NCI-H748 treated with DMSO at 0.1 percent for 48 hours (cell line): ENCODE measurements around the gene RBM22.

Experiments
- DNase-seq: peaks from one replicate; lab custom pipeline; 2025; lab: John Stamatoyannopoulos, UW

The RBM22 gene

DNA sequence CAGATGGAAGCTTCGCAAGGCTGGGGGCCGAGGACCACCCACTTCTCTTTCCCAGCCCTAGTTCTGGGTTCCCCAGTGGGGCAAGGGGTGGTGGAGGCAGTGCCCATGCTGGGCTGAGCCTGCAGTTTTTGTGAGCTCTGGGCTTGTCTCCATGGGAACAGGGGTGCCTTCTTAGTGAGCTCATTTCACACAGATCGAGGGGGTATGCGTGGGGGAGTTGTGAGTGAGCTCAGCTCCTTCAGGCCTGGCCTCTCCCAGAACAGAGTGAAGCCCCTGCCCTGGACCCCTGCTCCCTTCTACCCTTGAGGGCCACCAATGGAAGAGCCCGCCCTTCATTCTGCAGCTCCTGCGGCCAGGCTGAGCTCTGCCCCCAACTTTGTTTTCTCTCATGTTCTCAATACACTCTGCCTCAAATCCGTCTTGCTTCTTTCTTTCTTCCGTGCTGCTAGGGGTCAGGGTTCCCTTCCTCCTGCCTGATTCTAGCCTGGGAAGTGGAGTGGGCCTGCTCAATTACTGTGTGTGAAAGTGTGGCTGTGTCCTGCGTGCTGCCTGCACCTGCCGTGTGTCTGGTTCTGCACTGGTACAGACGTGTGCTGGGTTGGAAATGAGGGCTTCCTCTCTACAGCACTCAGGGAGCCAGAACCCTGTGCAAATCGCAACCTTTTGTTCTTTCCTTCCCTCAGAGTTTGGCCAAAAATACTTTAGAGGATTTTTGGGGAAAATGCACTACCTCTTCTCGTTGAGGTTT is 48.8 kb downstream of the RBM22 start:
- no peak for DNase-seq

DNA sequence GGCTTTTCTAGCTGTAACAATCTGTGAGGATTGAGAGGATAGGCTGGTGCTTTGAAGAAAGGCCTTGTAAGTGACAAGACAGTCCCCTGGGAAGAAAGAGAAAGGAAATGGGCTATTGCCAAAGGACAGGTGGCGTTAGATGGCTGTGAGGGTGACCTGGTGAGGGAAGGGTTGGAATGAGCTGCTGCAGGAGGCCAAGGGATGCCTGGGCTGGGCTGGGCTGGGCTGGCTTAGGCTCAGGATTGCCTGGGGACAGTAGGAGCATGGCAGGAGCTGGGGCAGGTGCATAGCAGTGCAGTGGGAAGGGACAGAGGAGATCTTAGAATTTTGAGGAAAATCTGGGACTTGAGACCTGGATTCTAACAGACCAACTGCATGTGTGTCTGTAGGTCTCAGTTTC is 49.5 kb downstream of the RBM22 start:
- DNase-seq = no peak

DNA sequence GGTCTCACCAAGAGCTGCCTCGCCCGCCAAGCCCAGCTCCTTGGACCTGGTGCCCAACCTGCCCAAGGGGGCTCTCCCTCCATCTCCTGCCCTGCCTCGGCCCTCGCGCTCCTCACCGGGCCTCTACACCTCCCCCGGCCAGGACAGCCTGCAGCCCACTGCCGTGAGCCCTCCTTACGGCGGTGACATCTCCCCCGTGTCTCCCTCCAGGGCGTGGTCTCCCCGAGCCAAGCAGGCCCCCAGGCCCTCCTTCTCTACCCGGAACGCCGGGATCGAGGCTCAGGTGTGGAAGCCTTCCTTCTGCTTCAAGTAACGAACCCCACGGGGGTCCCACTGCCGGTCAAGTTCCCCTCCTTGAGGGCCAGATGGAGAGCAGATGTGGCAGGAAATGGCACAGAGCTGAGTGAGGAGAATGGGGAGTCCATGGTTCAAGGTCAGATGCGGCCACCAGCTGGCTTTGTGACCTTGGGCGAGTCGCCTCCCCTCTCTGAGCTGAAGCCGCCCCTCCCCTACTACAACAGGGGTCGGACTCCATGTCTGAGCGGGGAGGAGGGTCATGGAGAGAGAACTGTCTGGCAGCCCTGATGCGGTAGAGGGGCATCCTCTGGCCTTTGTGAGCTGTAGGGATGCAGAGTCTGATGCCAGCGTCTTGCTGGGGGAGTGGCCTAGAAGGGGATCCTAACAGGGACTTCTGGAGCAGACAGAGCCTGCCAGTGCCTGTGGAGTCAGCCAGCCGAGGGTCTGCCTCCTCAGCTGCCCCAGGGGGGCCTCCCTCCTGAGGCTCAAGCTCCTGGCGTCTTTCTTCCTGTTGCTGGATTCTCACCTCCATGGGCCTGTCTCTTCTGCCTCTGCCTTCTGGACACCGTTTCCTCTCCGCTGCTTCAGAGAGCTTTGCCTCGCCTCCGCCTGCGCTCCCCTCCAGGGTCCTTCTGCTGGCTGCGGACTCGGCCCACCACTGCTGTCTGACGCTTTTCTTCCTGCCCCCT is 50.5 kb downstream of the RBM22 start:
- no peak for DNase-seq

DNA sequence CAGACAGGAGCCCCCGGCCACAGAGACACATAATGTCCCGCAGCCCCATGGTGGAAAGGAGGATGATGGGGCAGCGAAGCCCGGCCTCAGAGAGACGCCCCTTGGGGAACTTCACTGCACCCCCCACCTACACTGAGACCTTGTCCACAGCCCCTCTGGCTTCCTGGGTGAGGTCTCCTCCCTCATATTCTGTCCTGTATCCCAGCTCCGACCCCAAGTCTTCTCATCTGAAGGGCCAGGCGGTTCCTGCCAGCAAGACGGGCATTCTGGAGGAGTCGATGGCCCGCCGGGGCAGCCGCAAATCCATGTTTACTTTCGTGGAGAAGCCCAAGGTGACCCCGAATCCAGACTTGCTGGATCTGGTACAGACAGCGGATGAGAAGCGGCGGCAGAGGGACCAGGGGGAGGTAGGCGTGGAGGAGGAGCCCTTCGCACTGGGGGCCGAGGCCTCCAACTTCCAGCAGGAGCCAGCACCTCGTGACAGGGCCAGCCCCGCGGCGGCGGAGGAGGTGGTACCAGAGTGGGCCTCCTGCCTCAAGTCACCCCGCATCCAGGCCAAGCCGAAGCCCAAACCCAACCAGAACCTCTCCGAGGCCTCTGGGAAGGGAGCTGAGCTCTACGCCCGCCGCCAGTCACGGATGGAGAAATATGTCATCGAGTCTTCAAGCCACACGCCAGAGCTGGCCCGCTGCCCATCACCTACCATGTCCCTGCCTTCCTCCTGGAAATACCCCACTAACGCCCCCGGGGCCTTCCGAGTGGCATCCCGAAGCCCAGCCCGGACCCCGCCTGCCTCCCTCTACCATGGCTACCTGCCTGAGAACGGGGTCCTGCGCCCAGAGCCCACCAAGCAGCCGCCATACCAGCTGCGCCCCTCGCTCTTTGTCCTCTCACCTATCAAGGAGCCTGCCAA is 51.5 kb downstream of the RBM22 start:
- no peak for DNase-seq

DNA sequence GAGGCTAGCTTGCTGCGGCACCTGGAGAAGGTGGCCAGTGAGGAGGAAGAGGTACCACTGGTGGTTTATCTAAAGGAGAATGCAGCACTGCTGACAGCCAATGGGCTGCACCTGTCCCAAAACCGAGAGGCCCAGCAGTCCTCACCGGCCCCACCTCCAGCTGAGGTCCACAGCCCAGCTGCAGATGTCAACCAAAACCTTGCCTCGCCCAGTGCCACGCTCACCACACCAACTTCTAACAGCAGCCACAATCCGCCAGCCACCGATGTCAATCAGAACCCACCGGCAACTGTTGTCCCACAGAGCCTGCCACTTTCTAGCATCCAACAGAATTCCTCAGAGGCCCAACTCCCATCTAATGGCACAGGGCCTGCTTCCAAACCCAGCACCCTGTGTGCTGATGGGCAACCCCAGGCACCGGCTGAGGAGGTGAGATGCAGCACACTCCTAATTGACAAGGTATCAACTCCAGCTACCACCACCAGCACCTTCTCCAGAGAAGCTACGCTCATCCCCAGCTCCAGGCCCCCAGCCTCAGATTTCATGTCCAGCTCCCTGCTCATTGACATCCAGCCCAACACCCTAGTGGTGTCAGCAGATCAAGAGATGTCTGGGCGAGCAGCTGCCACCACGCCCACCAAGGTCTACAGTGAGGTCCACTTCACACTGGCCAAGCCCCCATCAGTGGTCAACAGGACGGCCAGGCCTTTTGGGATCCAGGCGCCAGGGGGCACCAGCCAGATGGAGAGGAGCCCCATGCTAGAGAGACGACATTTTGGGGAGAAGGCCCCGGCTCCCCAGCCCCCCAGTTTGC is 52.4 kb downstream of the RBM22 start:
- DNase-seq = no peak

DNA sequence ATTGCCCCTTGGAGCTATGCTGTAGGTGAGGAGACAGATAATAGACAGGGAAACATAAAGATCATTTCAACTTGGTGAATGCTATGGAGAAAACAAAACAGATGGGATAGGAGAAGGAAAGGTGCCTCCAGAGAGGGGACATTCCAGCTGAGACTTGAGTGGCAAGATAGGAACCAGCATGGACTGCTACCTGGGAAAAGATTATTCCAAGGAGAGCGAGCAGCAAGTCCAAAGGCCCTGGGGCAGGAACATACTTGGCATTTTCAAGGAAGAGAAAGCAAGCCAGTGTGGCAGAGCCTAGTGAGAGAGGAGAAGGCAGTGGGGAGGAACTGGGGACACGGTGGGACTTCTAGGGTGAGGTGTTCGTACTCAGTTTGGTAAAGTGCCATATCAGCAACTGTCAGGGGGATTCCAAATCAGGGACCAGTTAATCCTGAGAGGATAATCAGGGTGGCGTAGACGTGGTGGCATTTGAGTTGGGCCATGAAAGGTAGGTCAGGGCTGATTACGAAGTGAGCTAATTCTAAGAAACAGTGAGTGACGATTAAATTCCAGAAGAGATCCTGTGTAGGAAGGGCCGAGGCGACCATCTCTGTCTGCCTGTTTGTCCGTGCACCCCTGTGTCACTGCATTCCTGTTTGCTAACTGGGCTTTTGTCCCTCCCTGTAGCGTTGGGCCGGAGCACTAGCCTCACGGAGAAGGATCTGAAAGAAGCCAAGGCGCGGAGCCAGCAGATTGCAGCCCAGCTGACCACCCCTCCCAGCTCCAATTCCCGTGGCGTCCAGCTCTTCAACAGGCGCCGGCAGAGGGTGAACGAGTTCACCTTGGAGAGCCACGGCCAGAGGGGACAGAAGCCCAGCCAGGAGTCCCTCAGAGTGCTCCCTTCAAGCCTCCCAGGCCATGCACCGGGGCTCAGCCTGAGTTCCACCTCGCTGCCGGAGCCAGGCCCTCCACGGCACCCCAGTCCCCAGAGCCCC is 53.3 kb downstream of the RBM22 start:
- no peak for DNase-seq

DNA sequence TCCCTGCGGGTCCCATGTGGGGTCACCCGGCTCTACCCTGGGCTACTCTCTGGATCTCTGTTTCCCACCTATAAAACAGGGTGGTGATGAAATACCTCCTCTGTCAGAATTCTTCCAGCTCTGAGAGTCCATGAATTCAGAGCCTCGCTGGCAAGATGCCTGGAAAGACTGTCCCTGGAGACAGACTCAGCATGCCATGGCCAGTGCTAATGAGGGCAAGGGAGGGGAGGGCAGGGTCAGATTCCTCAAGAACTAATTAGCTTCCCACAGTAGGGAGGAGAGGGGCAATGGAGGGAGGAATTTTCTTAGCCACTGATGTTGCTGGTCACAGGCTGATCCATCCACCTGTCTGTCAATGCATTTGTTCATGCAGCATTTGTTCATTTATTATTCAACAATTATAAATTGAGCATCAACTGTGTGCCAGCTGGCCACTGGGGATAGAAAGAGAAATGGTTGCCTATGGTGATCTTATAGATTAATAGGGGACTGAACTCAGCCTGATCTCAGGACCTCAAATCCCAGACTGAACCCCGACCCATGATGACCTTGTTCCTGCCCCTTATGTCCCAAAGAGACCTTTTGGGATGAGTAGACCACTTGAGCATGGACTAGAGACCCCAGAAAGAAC is 55.7 kb downstream of the RBM22 start:
- DNase-seq = no peak

DNA sequence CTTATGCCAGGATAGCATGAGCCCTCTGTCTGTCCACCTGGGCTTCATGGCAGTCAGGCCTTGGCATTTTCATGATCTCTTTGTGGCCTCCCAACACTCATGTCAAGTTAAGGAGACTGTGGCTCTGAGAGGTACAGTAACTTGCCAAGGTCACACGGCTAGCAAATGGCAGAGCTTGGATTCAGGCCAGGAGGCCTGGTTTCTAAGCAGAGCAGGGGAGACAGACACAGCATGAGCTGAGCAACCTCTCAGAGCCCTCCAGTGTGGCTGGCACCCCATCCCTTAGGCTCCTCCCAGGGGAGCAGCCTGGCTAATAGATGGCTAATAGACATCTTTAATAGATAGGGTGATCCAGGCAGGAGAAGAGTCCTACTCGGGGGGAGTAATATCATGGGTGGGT is 56.3 kb downstream of the RBM22 start:
- no peak for DNase-seq

DNA sequence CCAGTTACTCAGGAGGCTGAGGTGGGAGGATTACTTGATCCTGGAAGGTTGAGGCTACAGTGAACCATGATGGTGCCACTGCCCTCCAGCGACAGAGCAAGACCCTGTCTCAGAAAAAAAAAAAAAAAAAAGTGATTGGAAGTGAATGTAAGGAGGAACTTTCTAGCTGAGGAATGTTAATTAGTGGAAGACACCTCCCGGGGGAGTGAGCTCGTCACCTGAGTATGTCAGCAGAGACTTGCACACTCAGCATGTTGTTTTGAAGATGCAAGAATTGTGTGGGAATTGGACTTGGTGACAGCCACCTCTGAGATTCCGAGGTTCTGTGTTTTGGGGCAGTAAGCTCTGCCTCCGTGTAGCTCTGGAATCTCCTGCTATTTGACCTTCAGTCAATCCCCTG is 56.8 kb downstream of the RBM22 start:
- DNase-seq = no peak

DNA sequence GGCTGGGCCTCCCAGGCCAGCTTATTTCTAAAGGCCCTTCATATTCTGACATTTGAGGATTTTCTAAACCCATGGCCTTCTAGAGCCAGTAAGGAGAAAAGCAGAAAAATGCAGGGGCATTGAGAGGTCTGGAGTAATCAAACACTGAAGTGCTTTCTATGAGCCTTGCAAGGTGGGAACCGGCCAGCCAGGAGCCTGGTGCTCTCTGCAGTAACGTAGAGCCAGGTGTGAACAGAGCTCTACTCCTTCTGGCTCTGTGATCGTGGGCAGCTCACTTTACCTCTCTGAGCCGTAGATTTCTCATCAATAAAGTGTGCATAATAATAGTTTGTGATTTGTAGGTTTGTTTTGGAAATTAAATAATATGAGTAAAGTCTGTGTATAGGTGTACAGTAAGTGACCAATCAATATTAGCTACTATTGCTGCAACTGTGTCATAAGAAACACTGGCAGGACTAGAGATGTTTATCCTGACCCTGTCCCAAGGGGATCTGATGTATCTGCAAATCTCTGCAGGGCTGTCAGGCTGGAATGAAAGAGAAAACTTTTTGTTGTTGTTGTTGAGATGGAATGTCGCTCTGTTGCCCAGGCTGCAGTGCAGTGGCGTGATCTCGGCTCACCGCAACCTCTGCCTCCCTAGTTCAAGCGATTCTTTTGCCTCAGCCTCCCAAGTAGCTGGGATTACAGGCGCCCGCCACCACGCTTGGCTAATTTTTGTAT is 57.7 kb downstream of the RBM22 start:
- no peak for DNase-seq

DNA sequence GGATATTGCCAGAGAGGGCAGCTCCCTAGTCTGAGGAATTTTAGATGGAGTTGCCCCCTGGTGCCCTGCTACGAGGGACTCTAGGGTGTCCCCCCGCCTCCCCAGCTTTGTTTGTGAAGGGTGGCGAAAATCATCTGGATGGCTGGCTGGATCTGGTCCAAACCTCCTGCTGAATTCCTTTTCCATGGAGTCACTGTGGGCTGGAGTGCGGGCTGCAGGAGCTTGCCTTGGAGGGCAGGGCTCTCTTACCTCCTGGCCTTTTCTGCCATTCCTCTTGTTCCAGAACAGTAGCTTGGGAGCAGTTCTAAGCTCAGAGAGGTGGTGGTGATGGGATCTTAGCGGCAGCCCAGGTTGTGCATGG is 58.3 kb downstream of the RBM22 start:
- no peak for DNase-seq

DNA sequence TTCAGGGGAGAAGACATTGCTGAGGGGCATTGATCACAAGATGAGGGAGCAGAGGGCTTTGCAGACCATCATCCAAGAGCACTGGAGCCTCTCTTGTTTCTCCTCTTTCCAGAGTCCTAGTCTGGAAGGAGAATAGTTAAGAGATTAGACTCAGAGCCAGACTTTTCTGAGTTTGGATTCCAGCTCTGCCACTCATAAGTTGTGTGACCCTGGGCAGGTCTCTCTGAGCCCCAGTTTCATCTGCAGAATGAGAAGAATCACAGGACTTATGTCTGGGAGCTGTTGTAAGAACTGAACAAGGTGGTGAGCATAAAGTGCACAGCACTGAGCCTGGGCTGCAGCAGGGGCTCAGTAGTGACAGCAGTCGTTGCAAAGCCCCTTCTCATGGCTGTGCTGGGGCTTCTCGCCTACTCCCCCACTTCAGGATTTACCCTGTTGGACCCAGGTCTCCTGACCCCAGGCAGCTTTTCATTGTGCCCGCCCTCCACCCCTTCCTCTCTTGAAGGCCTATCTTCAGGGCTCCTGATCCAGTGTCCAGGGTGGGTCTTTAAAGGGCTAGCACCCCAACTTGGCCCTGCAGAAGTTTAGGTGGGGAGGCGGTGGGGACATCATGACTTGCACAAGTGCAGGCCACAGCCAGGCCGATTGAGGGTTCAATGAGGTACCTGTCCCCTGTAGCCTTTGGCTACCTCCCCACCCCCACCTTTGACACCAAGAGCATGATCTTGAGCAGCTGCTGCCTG is 58.9 kb downstream of the RBM22 start:
- no peak for DNase-seq

DNA sequence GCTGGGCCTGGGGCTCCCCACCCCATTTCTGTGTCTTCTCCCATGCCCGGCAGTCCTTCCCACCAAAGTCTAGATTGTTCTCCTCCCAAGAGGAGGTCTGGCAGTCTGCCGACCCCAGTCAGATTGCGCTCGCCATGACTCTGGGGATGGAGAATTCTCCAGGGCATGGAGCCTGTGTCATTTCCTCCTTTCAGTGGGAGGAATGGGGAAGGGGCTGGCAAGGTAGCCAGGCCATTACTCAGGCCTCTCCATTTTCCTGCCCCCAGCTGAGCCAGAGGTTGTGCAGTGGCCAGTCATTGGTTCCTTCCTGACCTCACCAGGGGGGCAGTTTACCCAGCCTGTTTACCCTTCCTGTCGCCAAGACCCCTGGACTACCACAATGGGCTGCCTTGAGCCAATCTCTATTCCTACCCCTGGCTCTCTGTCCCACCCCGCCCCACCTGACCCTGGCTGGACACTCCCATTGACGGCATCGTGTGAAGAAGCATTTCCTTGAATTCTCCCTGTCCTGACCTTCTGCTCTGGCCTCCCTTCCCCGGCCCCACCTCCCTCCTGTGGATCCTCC is 59.8 kb downstream of the RBM22 start:
- DNase-seq = no peak
